ENCODE results near the gene FLRT2. TPM values are rescaled to one million over a fixed set of nuclear protein-coding genes. Genes with fewer than 3 reads are reported as not detected.

The FLRT2 gene
- total RNA-seq, 2 donors from 2014 or later, result not detected

DNA sequence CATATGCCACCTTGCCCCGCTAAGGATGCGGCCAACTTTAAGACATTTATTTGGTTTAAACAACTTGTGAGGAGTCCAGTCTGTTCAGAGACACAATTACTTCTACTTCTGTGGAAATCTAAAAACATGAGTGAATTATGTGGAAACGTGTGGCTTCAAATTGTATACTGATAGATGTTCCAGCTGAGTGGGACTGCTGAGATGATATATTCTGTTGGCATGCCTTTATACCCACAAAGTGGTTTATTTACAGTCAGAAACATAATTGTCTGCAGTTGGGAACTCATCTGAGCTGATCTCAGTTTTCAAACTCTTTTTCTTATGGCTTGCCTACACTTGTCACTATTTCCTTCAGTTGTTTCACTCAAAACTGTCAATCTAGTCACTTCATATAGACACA is 67.8 kb downstream of the FLRT2 start:
- ATAC-seq, result no peak
- DNase-seq, result no peak
- Mint-ChIP-seq H3K27me3 (no peaks in the 10 kb centered on the region), H3K4me3 (no peak overlapping the region), H3K36me3 (ENCODE audit: low read depth) (no peaks in the 10 kb centered on the region), H3K4me1 (no peaks in the 10 kb centered on the region), H3K27ac (no peak overlapping the region)
- H3K9me3 ChIP-seq (ENCODE audit: control insufficient read depth, low read length, poor library complexity, severe bottlenecking), result no peaks in the 10 kb centered on the region

DNA sequence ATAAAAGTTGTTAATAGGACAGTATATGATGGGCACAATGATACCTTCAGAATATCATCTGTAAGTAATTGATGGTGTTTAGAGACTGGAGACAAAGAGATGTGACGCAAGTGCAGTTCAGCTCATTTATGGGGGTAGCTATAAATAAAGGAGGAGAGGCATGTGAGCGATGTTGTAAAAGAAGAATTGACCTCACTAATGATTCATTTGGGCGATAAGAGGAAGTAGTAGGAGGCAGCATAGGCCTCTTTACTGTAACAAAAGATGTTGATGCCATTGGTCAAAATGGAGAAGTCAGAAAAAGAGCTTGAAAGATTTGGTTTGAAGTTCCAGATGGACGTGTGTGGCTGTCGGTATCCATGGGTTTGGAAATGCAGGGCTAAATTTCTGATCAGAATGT is 70.0 kb downstream of the FLRT2 start:
- peak; percentile 28 for ATAC-seq

DNA sequence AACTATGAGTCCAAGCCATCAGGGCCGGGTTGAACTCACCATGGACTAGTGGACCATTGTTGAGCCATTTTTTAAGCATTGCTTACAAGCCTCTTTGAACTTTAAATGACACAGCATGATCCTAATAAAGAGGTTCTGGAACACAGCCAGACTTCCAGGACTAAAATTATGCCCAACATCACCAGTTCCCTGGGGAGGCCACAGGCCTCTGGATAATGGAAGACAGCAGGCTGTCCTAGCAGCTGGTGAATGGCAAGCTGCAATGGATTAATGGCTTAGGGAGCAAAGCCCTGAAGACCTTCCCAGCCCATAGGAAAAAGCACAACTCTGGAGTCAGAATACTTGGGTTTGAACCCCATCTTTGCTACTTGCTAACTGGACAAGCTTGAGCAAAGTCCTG is 71.3 kb downstream of the FLRT2 start:
- DNase-seq (no peak), ATAC-seq (no peak)
- H3K4me3 Mint-ChIP-seq, result no peak overlapping the region
- no peaks in the 10 kb centered on the region for H3K27me3 Mint-ChIP-seq
- H3K27ac Mint-ChIP-seq, result no peak overlapping the region
- H3K9me3 ChIP-seq (ENCODE audit: control insufficient read depth, low read length, poor library complexity, severe bottlenecking), result no peaks in the 10 kb centered on the region
- no peaks in the 10 kb centered on the region for H3K36me3 Mint-ChIP-seq (ENCODE audit: low read depth)
- H3K4me1 Mint-ChIP-seq, result no peaks in the 10 kb centered on the region

More for the DNA sequence above, 70.0 kb downstream of the FLRT2 start:
- Mint-ChIP-seq H3K27ac (no peak overlapping the region), H3K27me3 (no peaks in the 10 kb centered on the region), H3K36me3 (ENCODE audit: low read depth) (no peaks in the 10 kb centered on the region), H3K4me1 (no peaks in the 10 kb centered on the region), H3K4me3 (no peak overlapping the region)
- H3K9me3 ChIP-seq (ENCODE audit: control insufficient read depth, low read length, poor library complexity, severe bottlenecking), result no peaks in the 10 kb centered on the region
- DNase-seq, result no peak

DNA sequence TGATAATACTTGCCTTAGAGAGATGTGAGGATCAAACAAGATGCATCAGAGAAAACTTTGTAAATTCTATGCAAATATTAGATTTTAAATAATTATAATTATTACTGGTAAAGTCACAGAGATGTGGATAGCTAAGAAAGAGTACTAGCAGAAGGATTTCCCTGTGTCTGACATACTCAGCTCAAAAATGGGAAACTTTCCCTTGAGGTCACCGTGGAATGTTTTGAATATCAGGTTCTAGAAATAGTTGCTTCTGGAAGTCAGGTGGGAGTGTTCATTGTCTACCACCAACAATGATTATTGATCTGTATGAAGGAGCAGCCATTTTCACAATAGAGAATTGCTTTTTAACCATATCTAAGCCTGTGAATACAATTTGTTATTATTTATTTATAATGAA is 71.7 kb downstream of the FLRT2 start:
- H3K36me3 Mint-ChIP-seq (ENCODE audit: low read depth), result no peaks in the 10 kb centered on the region
- no peak for DNase-seq

DNA sequence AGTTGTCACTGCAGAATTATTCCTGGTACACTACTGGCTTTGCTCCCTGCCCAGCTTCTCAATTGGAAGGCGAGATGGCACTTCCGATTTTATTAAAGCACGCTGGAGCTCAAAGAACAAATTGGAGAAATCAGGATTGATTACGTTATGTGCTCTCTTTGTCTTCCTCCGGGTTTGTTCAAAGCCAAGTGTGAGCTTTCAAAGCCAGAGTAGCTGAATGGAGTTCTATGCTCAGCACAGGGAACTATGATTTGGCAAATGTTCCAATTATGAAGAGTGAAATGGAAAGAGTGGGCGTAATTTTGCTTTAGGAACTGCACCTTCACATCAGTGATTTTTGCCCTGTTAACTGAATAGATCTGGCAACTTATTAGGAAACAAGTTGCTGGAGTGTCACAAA is 72.4 kb downstream of the FLRT2 start:
- H3K27ac Mint-ChIP-seq, result no peak overlapping the region
- H3K4me3 Mint-ChIP-seq, result no peak overlapping the region
- H3K36me3 Mint-ChIP-seq (ENCODE audit: low read depth), result no peaks in the 10 kb centered on the region
- ATAC-seq, result no peak
- H3K27me3 Mint-ChIP-seq, result no peaks in the 10 kb centered on the region
- no peaks in the 10 kb centered on the region for H3K9me3 ChIP-seq (ENCODE audit: control insufficient read depth, low read length, poor library complexity, severe bottlenecking)
- DNase-seq, result no peak
- no peaks in the 10 kb centered on the region for H3K4me1 Mint-ChIP-seq

More for the DNA sequence above, 71.7 kb downstream of the FLRT2 start:
- Mint-ChIP-seq H3K4me1 (no peaks in the 10 kb centered on the region), H3K27ac (no peak overlapping the region), H3K4me3 (no peak overlapping the region), H3K27me3 (no peaks in the 10 kb centered on the region)
- ATAC-seq, result no peak
- H3K9me3 ChIP-seq (ENCODE audit: control insufficient read depth, low read length, poor library complexity, severe bottlenecking), result no peaks in the 10 kb centered on the region

DNA sequence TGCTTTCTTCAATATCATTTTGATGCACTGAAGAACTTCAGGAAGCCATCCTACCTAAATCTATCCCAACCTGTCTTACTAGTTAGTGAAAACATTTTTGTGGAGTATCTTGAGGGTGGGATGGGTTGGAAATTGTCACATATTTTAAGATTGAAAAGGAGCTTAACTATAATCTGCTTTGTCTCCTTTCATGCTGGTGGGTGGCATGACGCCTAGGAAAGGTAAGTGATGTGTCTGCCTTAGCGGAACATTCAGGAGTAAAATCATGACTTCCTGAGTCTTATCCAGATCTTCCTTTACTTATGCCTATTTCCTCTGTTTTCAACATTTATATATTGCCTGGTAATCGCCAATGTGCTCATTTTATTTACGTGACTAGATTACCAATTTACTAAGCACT is 74.1 kb downstream of the FLRT2 start:
- DNase-seq, result no peak
- H3K27me3 Mint-ChIP-seq, result no peaks in the 10 kb centered on the region
- H3K4me1 Mint-ChIP-seq, result no peaks in the 10 kb centered on the region
- ATAC-seq, result no peak
- no peaks in the 10 kb centered on the region for H3K36me3 Mint-ChIP-seq (ENCODE audit: low read depth)
- H3K9me3 ChIP-seq (ENCODE audit: control insufficient read depth, low read length, poor library complexity, severe bottlenecking), result no peaks in the 10 kb centered on the region
- no peak overlapping the region for H3K27ac Mint-ChIP-seq
- H3K4me3 Mint-ChIP-seq, result no peak overlapping the region

DNA sequence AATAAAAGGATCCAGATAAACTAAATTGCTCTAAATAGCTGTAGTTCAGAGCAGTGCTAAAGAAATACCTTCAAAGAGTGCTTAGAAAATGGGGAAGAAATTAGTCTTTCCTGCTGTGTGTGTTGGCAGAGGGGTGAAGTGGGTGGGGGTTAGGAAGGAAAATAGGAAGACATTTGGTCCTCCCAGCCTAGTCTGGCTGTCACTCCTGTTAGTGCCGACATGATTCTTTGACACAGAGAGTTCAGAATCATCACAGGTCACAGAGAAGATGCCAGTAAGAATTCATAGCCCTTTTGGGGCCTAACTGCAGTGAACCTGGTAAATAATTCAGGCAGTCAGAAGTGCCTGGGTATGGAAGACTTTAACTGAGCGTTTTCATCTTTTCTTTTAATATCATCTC is 74.8 kb downstream of the FLRT2 start:
- Mint-ChIP-seq H3K27ac (no peak overlapping the region), H3K4me3 (no peak overlapping the region), H3K4me1 (no peaks in the 10 kb centered on the region), H3K36me3 (ENCODE audit: low read depth) (no peaks in the 10 kb centered on the region), H3K27me3 (no peaks in the 10 kb centered on the region)
- DNase-seq (no peak), ATAC-seq (no peak)
- H3K9me3 ChIP-seq (ENCODE audit: control insufficient read depth, low read length, poor library complexity, severe bottlenecking), result no peaks in the 10 kb centered on the region

DNA sequence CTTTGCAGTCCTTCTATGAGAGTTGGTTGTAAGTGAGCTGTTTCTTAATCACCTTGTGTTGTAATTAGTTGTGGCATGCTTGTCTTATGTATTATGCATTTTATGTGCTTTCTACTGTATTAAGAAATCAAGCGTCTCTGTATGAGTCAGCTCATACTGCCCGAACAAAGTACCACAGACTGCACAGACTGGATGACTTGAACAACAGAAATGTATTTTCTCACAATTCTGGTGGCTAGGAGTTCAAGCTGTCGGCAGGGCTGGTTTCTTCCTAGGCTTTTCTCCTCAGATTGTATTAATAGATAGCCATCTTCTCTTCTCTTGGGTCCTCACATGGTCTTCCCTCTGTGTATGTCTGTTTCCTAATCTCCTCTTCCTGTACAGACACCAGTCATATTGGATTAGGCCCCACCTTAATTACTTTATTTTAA is 77.7 kb downstream of the FLRT2 start:
- no peak for ATAC-seq
- H3K36me3 Mint-ChIP-seq (ENCODE audit: low read depth), result no peaks in the 10 kb centered on the region
- DNase-seq, result no peak
- no peaks in the 10 kb centered on the region for H3K9me3 ChIP-seq (ENCODE audit: control insufficient read depth, low read length, poor library complexity, severe bottlenecking)
- H3K4me1 Mint-ChIP-seq, result no peaks in the 10 kb centered on the region
- no peak overlapping the region for H3K27ac Mint-ChIP-seq
- H3K4me3 Mint-ChIP-seq, result no peak overlapping the region
- no peaks in the 10 kb centered on the region for H3K27me3 Mint-ChIP-seq

DNA sequence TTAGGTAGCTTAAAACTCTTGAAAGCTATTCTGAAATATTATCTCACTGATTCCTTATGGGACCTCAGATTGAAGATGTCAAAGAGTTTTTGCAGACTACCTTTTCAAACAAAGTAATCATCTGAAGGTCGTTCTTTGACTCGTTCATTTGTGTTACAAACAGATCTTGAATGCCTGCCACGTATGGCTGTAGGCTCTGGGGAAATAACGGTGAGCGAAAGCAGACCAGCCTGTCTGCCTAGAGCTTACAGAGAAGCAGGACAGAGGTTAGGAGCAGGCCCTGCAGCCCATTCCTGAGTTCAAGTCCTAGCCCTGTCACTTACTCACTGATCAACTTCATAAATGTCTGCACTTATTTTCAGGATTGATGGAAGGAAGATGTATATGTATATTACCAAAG is 83.6 kb downstream of the FLRT2 start:
- Mint-ChIP-seq H3K36me3 (ENCODE audit: low read depth) (no peaks in the 10 kb centered on the region), H3K4me1 (no peaks in the 10 kb centered on the region), H3K4me3 (no peak overlapping the region), H3K27ac (no peak overlapping the region), H3K27me3 (no peaks in the 10 kb centered on the region)
- no peak for ATAC-seq
- no peak for DNase-seq
- H3K9me3 ChIP-seq (ENCODE audit: control insufficient read depth, low read length, poor library complexity, severe bottlenecking), result no peaks in the 10 kb centered on the region

DNA sequence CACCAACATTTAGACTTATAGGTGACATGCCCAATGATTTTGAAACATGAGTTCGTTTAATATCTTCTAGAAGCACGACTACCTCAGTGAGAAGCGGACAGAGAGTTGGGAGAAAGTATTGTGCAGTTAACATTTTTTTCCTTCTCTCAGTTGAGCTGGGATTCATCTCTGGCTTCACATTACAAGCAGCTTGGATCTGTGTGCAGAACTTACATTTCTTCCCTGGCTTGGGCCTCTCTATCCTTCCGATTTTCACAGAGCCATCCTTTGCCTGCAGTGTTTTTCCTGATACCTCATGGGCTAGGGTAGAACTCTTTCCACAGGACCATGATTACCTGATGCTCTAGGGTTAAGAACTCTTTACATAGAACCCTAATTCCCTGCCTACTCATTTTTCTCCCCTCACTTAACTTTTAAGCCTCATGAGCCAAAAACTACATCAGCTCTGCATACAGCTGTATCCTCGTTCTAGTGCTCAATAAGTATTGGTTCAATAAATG is 86.5 kb downstream of the FLRT2 start:
- no peaks in the 10 kb centered on the region for H3K9me3 ChIP-seq (ENCODE audit: control insufficient read depth, low read length, poor library complexity, severe bottlenecking)
- H3K27ac Mint-ChIP-seq, result no peak overlapping the region
- H3K36me3 Mint-ChIP-seq (ENCODE audit: low read depth), result no peaks in the 10 kb centered on the region
- no peak overlapping the region for H3K4me3 Mint-ChIP-seq
- DNase-seq (no peak), ATAC-seq (no peak)
- no peaks in the 10 kb centered on the region for H3K4me1 Mint-ChIP-seq
- H3K27me3 Mint-ChIP-seq, result no peaks in the 10 kb centered on the region

DNA sequence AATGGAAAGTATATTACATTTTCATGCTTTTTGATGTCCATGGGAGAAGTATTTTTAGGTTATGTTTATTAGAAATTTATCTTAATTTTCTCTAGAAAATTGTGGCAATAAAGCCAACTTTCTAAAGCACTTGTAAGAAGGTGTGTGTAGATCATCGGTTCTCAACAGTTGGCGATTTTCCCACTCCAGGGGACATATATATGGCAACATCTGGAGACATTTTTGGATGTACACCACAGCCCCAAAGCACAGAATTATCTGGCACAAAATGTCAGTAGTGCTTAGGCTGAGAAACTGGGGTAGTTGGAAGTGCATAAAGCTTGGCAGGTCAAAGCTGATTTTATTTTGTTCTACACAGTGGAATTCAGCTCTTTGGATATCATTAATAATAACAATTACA is 86.9 kb downstream of the FLRT2 start:
- Mint-ChIP-seq H3K36me3 (ENCODE audit: low read depth) (no peaks in the 10 kb centered on the region), H3K4me1 (no peaks in the 10 kb centered on the region), H3K27ac (no peak overlapping the region), H3K4me3 (no peak overlapping the region), H3K27me3 (no peaks in the 10 kb centered on the region)
- H3K9me3 ChIP-seq (ENCODE audit: control insufficient read depth, low read length, poor library complexity, severe bottlenecking), result no peaks in the 10 kb centered on the region
- DNase-seq (no peak), ATAC-seq (no peak)

DNA sequence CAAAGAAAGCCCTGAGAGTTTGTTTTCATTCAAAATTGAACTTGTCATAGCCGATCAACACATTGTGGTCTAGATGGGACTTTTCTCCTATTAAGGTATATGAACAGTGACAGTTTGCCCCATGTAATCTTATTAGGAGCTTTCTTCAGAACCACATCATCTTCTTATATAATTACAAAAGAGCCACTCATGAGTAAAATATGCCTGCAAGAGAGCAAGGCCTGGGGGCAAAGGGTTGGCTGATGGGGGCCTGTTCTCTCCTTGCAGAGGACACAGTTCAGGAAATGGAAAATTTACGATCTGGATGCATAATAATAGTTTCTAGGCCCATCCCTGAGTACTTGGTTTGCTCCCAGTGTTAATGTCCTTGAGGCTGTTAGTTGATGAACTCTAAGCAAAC is 87.8 kb downstream of the FLRT2 start:
- no peaks in the 10 kb centered on the region for H3K9me3 ChIP-seq (ENCODE audit: control insufficient read depth, low read length, poor library complexity, severe bottlenecking)
- no peaks in the 10 kb centered on the region for H3K27me3 Mint-ChIP-seq
- H3K4me3 Mint-ChIP-seq, result no peak overlapping the region
- DNase-seq (no peak), ATAC-seq (no peak)
- H3K27ac Mint-ChIP-seq, result no peak overlapping the region
- H3K36me3 Mint-ChIP-seq (ENCODE audit: low read depth), result no peaks in the 10 kb centered on the region
- no peaks in the 10 kb centered on the region for H3K4me1 Mint-ChIP-seq

DNA sequence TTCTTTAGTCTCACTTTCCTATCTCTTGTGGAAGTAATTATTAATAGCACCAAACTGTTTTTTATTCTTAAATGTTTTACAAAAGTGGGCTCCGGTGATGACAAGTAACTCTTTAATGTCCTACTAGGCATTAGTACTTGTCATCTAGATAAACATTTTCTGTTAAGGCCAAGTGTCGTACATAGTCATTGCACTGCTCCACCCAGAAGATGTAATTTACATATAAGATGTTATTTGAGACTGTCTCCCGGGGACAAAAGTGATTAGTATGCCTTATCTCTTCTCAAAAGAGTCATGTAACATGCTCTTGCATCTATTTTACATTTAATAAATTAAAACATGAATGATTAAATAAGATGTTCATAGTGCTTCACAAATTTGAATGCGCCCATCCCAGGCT is 88.4 kb downstream of the FLRT2 start:
- Mint-ChIP-seq H3K27ac (no peak overlapping the region), H3K4me1 (no peaks in the 10 kb centered on the region), H3K4me3 (no peak overlapping the region), H3K27me3 (no peaks in the 10 kb centered on the region), H3K36me3 (ENCODE audit: low read depth) (no peaks in the 10 kb centered on the region)
- ATAC-seq (no peak), DNase-seq (no peak)
- H3K9me3 ChIP-seq (ENCODE audit: control insufficient read depth, low read length, poor library complexity, severe bottlenecking), result no peaks in the 10 kb centered on the region

DNA sequence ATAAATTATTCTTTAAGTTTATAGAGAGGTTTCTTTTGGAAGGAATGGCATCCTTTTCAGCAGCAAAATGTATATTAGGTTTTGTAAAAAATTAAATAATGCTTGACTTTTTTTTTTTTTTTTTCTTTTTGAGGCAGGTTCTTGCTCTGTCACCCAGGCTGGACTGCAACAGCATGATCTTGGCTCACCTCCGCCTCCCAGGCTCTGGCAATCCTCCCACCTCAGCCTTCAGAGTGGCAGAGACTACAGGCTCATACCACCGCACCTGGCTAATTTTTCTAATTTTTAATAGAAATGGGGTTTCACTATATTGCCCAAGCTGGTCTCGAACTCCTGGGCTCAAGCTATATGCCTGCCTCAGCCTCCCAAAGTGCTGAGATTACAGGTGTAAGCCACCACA is 89.0 kb downstream of the FLRT2 start:
- no peak for DNase-seq
- H3K27me3 Mint-ChIP-seq, result no peaks in the 10 kb centered on the region
- no peak for ATAC-seq
- no peak overlapping the region for H3K4me3 Mint-ChIP-seq
- no peaks in the 10 kb centered on the region for H3K9me3 ChIP-seq (ENCODE audit: control insufficient read depth, low read length, poor library complexity, severe bottlenecking)
- H3K36me3 Mint-ChIP-seq (ENCODE audit: low read depth), result no peaks in the 10 kb centered on the region
- H3K27ac Mint-ChIP-seq, result no peak overlapping the region
- H3K4me1 Mint-ChIP-seq, result no peaks in the 10 kb centered on the region

DNA sequence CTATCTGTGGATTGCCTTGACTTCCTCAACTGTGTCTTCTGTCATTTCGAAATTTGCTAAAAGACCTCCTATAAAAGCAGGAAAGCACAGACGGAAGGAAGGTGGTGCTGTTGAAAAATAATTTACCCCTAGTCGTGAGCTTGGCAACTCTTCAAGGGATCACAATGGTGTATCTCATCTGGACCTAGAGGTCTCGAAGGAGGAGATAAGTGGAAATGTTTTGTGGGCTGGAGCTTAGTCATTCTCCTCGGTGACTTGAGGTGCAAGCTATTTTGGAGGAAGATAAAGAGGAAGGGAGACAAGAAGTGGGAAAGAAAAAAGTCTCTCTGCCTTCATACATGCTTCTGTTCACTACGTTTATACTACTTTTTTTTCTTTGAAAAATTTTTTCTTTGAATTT is 89.9 kb downstream of the FLRT2 start:
- Mint-ChIP-seq H3K36me3 (ENCODE audit: low read depth) (no peaks in the 10 kb centered on the region), H3K27ac (no peak overlapping the region), H3K27me3 (no peaks in the 10 kb centered on the region), H3K4me1 (no peaks in the 10 kb centered on the region), H3K4me3 (no peak overlapping the region)
- no peak for DNase-seq
- ATAC-seq, result no peak
- no peaks in the 10 kb centered on the region for H3K9me3 ChIP-seq (ENCODE audit: control insufficient read depth, low read length, poor library complexity, severe bottlenecking)

Data from T-helper 17 cell (primary cell).